HCT116 (cell line): ENCODE measurements around the gene HSP90AA1.

Experiments
- ATF3 ChIP-seq: IDR thresholded peaks from 2 replicates; pipeline ENCODE4 v1.6.1; 2012
- CBX3 ChIP-seq: IDR thresholded peaks from 2 replicates; pipeline ENCODE4 v1.6.1; 2012; ENCODE audit warnings: low read depth
- CTCF ChIP-seq, 3 experiments: fragments of 200-600 bp in 1 of 3; sonication (generic) in 1 of 3; IDR thresholded peaks in 2 of 3; conservative IDR thresholded peaks in 1 of 3; 2 replicates each; pipeline ENCODE4 v1.5.1; 2012 to 2017; ENCODE audit warnings: low read depth in 2 of 3, low read length in 2 of 3, antibody characterized with exemption in 1 of 3, borderline replicate concordance in 1 of 3, control low read depth in 1 of 3, mild to moderate bottlenecking in 1 of 3, mixed read lengths in 1 of 3, mixed run types in 1 of 3, moderate library complexity in 1 of 3; ENCODE audit not compliant: insufficient read depth in 1 of 3
- EZH2 ChIP-seq: fragments of 200-600 bp; sonication (generic); IDR thresholded peaks from 2 replicates; pipeline ENCODE4 v1.6.1; 2017; ENCODE audit warnings: antibody characterized with exemption, mixed run types
- EZH2phosphoT487 ChIP-seq: fragments of 200-600 bp; IDR thresholded peaks from 2 replicates; pipeline ENCODE4 v1.6.1; 2018; ENCODE audit warnings: antibody characterized with exemption, borderline replicate concordance
- MAX ChIP-seq: IDR thresholded peaks from 2 replicates; pipeline ENCODE4 v1.6.1; 2012
- POLR2A ChIP-seq: IDR thresholded peaks from 2 replicates; pipeline ENCODE4 v1.7.0; 2011; ENCODE audit warnings: borderline replicate concordance; ENCODE audit not compliant: insufficient read depth, insufficient read length; ENCODE audit errors: extremely low read depth
- POLR2AphosphoS5 ChIP-seq: IDR thresholded peaks from 2 replicates; pipeline ENCODE4 v1.6.1; 2011; ENCODE audit warnings: mild to moderate bottlenecking, low read depth, low read length, moderate library complexity
- RAD21 ChIP-seq: IDR thresholded peaks from 2 replicates; pipeline ENCODE4 v1.6.1; 2012; ENCODE audit warnings: low read depth, mild to moderate bottlenecking
- SP1 ChIP-seq: IDR thresholded peaks from 2 replicates; pipeline ENCODE4 v1.6.1; 2012; ENCODE audit warnings: low read depth
- SRF ChIP-seq: IDR thresholded peaks from 2 replicates; pipeline ENCODE4 v1.6.1; 2012; ENCODE audit warnings: low read depth
- YY1 ChIP-seq: IDR thresholded peaks from 2 replicates; pipeline ENCODE4 v1.6.1; 2011; ENCODE audit warnings: low read length, low read depth, moderate library complexity, mild to moderate bottlenecking; ENCODE audit not compliant: insufficient replicate concordance; ENCODE audit errors: extremely low read depth
- ZBTB33 ChIP-seq: IDR thresholded peaks from 2 replicates; pipeline ENCODE4 v1.6.1; 2011; ENCODE audit warnings: mild to moderate bottlenecking, low read length, moderate library complexity; ENCODE audit not compliant: insufficient replicate concordance; ENCODE audit errors: extremely low read depth
- ZNF274 ChIP-seq: fragments of 200-500 bp; sonication (Bioruptor generic); IDR thresholded peaks from 2 replicates; pipeline ENCODE4 v1.6.1; 2014; ENCODE audit warnings: mild to moderate bottlenecking, low read depth, low read length, inconsistent platforms

- TF ChIP-seq RAD21 (no peak), POLR2AphosphoS5 (no peak), CTCF (IDR thresholded peaks at IDR 0.05 in 2 of 3, conservative IDR thresholded peaks at IDR 0.05 in 1 of 3; ENCODE audit: borderline replicate concordance in 1 of 3, insufficient read depth in 1 of 3, low read depth in 2 of 3, low read length in 2 of 3) (no peak), POLR2A (no peak), CBX3 (no peak), YY1 (no peak), SRF (no peak), MAX (no peak), SP1 (no peak), ZBTB33 (no peak), ATF3 (no peak), EZH2 (no peak), ZNF274 (no peak), EZH2phosphoT487 (no peak)
Measured at GRCh38 chr14:102094101-102094500, 7.3 kb upstream of the HSP90AA1 start.
